GM23338 (cell line): ENCODE results near the gene PLCL1. TPM values are rescaled to one million over a fixed set of nuclear protein-coding genes. Genes with fewer than 3 reads are reported as not detected.

Experiments
- ATAC-seq: fragments of 200-7000 bp; cut with Tn5 transposase; 3 replicates; pipeline ENCODE4 v1.9.1; 2020
- DNase-seq: peaks from one replicate; pipeline ENCODE4 v3.0.0-alpha.2; 2015; ENCODE audit warnings: low spot score
- H2AFZ ChIP-seq: fragments of 200-600 bp; sonication (generic); 2 replicates; pipeline ENCODE4 v1.8.0; 2016; ENCODE audit warnings: antibody characterized with exemption, mild to moderate bottlenecking, moderate library complexity
- H3F3A ChIP-seq: fragments of 200-600 bp; sonication (generic); replicated peaks from 2 replicates; pipeline ENCODE4 v1.8.0; 2017; ENCODE audit warnings: antibody characterized with exemption, mixed run types, low read depth
- H3K27ac ChIP-seq: fragments of 200-600 bp; sonication (generic); 2 replicates; pipeline ENCODE4 v1.6.1; 2016; ENCODE audit warnings: low read depth
- H3K27me3 ChIP-seq: fragments of 200-600 bp; sonication (generic); 2 replicates; pipeline ENCODE4 v1.8.0; 2016; ENCODE audit warnings: mild to moderate bottlenecking, mixed run types, moderate library complexity; ENCODE audit not compliant: insufficient read depth
- H3K36me3 ChIP-seq: fragments of 200-600 bp; sonication (generic); 2 replicates; pipeline ENCODE4 v1.8.0; 2016; ENCODE audit warnings: mild to moderate bottlenecking; ENCODE audit not compliant: insufficient read depth
- H3K4me1 ChIP-seq: fragments of 200-600 bp; sonication (generic); 2 replicates; pipeline ENCODE4 v1.8.0; 2016; ENCODE audit warnings: mild to moderate bottlenecking, moderate library complexity; ENCODE audit not compliant: insufficient read depth
- H3K4me2 ChIP-seq: fragments of 200-600 bp; sonication (generic); 2 replicates; pipeline ENCODE4 v1.7.1; 2017; ENCODE audit warnings: mixed run types
- H3K4me3 ChIP-seq: fragments of 200-600 bp; sonication (generic); 2 replicates; pipeline ENCODE4 v1.6.1; 2016; ENCODE audit warnings: mixed run types
- H3K79me2 ChIP-seq: fragments of 200-600 bp; sonication (generic); replicated peaks from 2 replicates; pipeline ENCODE4 v1.8.0; 2017; ENCODE audit warnings: mild to moderate bottlenecking; ENCODE audit not compliant: insufficient read depth
- H3K9me2 ChIP-seq: fragments of 200-600 bp; sonication (generic); 2 replicates; pipeline ENCODE4 v1.8.0; 2017; ENCODE audit not compliant: insufficient read depth
- H4K20me1 ChIP-seq: fragments of 200-600 bp; sonication (generic); replicated peaks from 2 replicates; pipeline ENCODE4 v1.8.0; 2017; ENCODE audit warnings: mild to moderate bottlenecking; ENCODE audit not compliant: insufficient read depth
- H3K27ac Mint-ChIP-seq: 2 replicates; pipeline ENCODE4 v1.8.0; 2020; ENCODE audit warnings: inconsistent platforms, mild to moderate bottlenecking, moderate library complexity, mixed read lengths
- H3K27me3 Mint-ChIP-seq: 3 replicates; pipeline ENCODE4 v1.8.0; 2022; ENCODE audit warnings: low read depth, mild to moderate bottlenecking, moderate library complexity, mixed read lengths, inconsistent platforms; ENCODE audit not compliant: insufficient read depth, poor library complexity
- H3K36me3 Mint-ChIP-seq: 3 replicates; pipeline ENCODE4 v1.8.0; 2021; ENCODE audit warnings: low read depth, mild to moderate bottlenecking, inconsistent platforms, moderate library complexity, mixed read lengths
- H3K4me1 Mint-ChIP-seq: 3 replicates; pipeline ENCODE4 v1.8.0; 2020; ENCODE audit warnings: mild to moderate bottlenecking, inconsistent platforms, mixed read lengths
- H3K4me3 Mint-ChIP-seq: 3 replicates; pipeline ENCODE4 v1.8.0; 2021; ENCODE audit warnings: moderate library complexity, mild to moderate bottlenecking, inconsistent platforms, mixed read lengths
- H3K9me3 Mint-ChIP-seq: 3 replicates; pipeline ENCODE4 v1.8.0; 2020; ENCODE audit warnings: moderate library complexity, mild to moderate bottlenecking, inconsistent platforms, mixed read lengths
- CREB1 ChIP-seq: fragments of 250-450 bp; sonication (Bioruptor Pico); IDR thresholded peaks from 2 replicates; pipeline ENCODE4 v1.5.0; 2020; ENCODE audit warnings: low read depth, mild to moderate bottlenecking, moderate library complexity
- CTCF ChIP-seq, 2 experiments: fragments of 200-600 bp in 1 of 2; sonication (generic) in 1 of 2; conservative IDR thresholded peaks; 2 replicates each; pipeline versions ENCODE4 v1.5.1 to v1.6.1; 2016 to 2017; ENCODE audit warnings: antibody characterized with exemption in 2 of 2, low read depth in 2 of 2, mild to moderate bottlenecking in 2 of 2, moderate library complexity in 1 of 2
- ETS1 ChIP-seq: IDR thresholded peaks from 2 replicates; pipeline ENCODE4 v1.6.1; 2016; ENCODE audit warnings: antibody characterized with exemption
- EZH2 ChIP-seq: fragments of 200-600 bp; sonication (generic); IDR thresholded peaks from one replicate; pipeline ENCODE4 v1.8.0; 2017; ENCODE audit warnings: antibody characterized with exemption, mild to moderate bottlenecking, low read depth; ENCODE audit not compliant: unreplicated experiment
- EZH2phosphoT487 ChIP-seq: fragments of 200-600 bp; sonication (generic); IDR thresholded peaks from one replicate; pipeline ENCODE4 v1.8.1; 2018; ENCODE audit warnings: antibody characterized with exemption; ENCODE audit not compliant: unreplicated experiment
- JUNB ChIP-seq: IDR thresholded peaks from one replicate; pipeline ENCODE4 v1.6.1; 2016; ENCODE audit warnings: antibody characterized with exemption; ENCODE audit not compliant: unreplicated experiment
- POLR2AphosphoS5 ChIP-seq: IDR thresholded peaks from 2 replicates; pipeline ENCODE4 v1.6.1; 2016; ENCODE audit warnings: antibody characterized with exemption, low read depth
- REST ChIP-seq: IDR thresholded peaks from one replicate; pipeline ENCODE4 v1.6.1; 2018; ENCODE audit warnings: antibody characterized with exemption; ENCODE audit not compliant: unreplicated experiment
- STAT1 ChIP-seq: IDR thresholded peaks from one replicate; pipeline ENCODE4 v1.6.1; 2016; ENCODE audit warnings: antibody characterized with exemption; ENCODE audit not compliant: unreplicated experiment
- ZNF114 ChIP-seq: fragments of 250-450 bp; sonication (Bioruptor Pico); IDR thresholded peaks from 2 replicates; pipeline ENCODE4 v1.5.0; 2020; ENCODE audit warnings: mild to moderate bottlenecking, moderate library complexity
- ZNF331 ChIP-seq: fragments of 250-450 bp; sonication (Bioruptor Pico); IDR thresholded peaks from 2 replicates; pipeline ENCODE4 v1.5.0; 2020; ENCODE audit warnings: low read depth, mild to moderate bottlenecking, moderate library complexity
- polyA plus RNA-seq: library from polyadenylated mRNA; unstranded; fragments of >200 nt; fragmentation: Nextera tagmentation; extraction: Ambion mirVana; gene quantifications from 2 replicates; pipeline ENCODE4 v1.2.1, GENCODE V29; 2016
- total RNA-seq: library from RNA; depleted of rRNA; stranded (reverse); fragments of >200 nt; shearing (Covaris generic); gene quantifications from 2 replicates; pipeline ENCODE4 v1.2.3, GENCODE V29; 2014

PLCL1 gene
- total and polyA plus RNA-seq, 2 experiments from 2014 or later, result not detected

- TF ChIP-seq CTCF (conservative IDR thresholded peaks at IDR 0.05; ENCODE audit: low read depth in 2 of 2) (no peak), REST (no peak), CREB1 (CRISPR knock-in tag) (no peak), EZH2 (no peak), ZNF331 (no peak), ZNF114 (CRISPR knock-in tag) (no peak), STAT1 (no peak), EZH2phosphoT487 (no peak), POLR2AphosphoS5 (no peak), JUNB (no peak)
These were observed 207.6 kb downstream of the PLCL1 start (continued) for GRCh38 chr2:198012025-198012424.

GRCh38 chr2:198016243-198016642 lies 211.8 kb downstream of the PLCL1 start:
- Mint-ChIP-seq H3K27me3 (no peaks in the 10 kb centered on the region), H3K27ac (no peak overlapping the region), H3K36me3 (no peaks in the 10 kb centered on the region), H3K9me3 (no peaks in the 10 kb centered on the region), H3K4me3 (no peak overlapping the region), H3K4me1 (peaks cover 2% of the 10 kb centered on the region; the same call in 1 of the 3 replicates)
- ATAC-seq (no peak), DNase-seq (no peak)
- Histone ChIP-seq H3K79me2 (no peaks in the 10 kb centered on the region), H4K20me1 (no peaks in the 10 kb centered on the region), H3K27ac (no peak overlapping the region), H3K4me2 (no peak overlapping the region), H3K27me3 (no peaks in the 10 kb centered on the region), H3K9me2 (no peaks in the 10 kb centered on the region), H2AFZ (no peak overlapping the region; the same call in 1 of the 2 replicates), H3F3A (no peaks in the 10 kb centered on the region), H3K4me1 (no peaks in the 10 kb centered on the region), H3K4me3 (no peak overlapping the region), H3K36me3 (no peaks in the 10 kb centered on the region)
- no peak for TF ChIP-seq CTCF (conservative IDR thresholded peaks at IDR 0.05; ENCODE audit: low read depth in 2 of 2)
- no peak for TF ChIP-seq EZH2phosphoT487
- TF ChIP-seq POLR2AphosphoS5, result no peak
- no peak for TF ChIP-seq JUNB
- TF ChIP-seq REST, result no peak
- TF ChIP-seq STAT1, result no peak
- no peak for TF ChIP-seq ZNF331
- TF ChIP-seq ZNF114 (CRISPR knock-in tag), result no peak
- no peak for TF ChIP-seq ETS1
- TF ChIP-seq CREB1 (CRISPR knock-in tag), result no peak
